GM18873 (cell line): ENCODE data around the gene GPR61.
A peak's percentile ranks its signal among the peaks of the same experiment; 100 is the strongest.

Source experiments
- ATAC-seq: cut with Tn5 transposase; IDR thresholded peaks from one replicate; pipeline ENCODE4 v1.9.1; 2021; ENCODE audit warnings: mild to moderate bottlenecking, moderate library complexity, moderate number of reproducible peaks; ENCODE audit not compliant: unreplicated experiment, low FRiP score

The GPR61 gene

DNA sequence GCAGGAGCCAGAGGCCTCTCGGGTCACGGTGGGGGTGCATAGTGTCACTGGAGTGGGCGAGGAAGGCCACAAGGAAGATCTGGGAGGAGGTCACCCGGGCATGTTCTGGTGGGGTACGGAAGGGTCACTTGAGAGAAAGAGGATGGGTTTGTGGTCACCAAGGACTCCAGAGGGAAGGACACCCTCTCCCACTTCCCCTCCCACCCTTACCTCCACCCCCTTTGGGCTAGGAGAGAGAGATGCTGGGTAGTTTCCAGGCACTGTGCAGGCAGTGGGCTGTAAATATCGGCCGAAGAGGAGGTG lies 30.8 kb upstream of the GPR61 start:
- ATAC-seq = no peak

GRCh38 chr1:109509176-109510134 lies 30.2 kb upstream of the GPR61 start, which contains the start of gene AMIGO1:
TSS of gene AMIGO1 (minus strand) at chr1:109509727. CDS start at chr1:109508912, 815 bp downstream.
- ATAC-seq = no peak

- ATAC-seq = no peak
Measured at GRCh38 chr1:109513110-109513710, 26.5 kb upstream of the GPR61 start.

DNA sequence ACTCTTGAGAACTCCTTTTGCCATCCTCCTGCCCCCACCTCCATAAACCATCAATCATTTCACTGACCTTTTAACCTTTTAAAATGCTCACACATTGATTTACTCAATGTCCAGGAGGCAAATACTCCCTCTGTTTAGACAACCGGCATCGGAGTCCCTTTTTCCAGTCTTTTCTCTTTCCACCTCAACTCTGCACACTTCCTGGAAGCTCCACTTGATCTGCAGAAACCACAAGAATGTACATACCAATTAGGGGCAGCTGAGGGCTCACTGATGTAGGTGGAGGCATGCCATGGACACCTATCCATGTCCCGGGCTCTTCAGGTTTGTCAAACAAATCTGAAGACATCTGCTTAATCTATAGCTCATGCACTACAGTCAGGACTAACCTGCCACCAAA lies 24.8 kb upstream of the GPR61 start:
- ATAC-seq = no peak

DNA sequence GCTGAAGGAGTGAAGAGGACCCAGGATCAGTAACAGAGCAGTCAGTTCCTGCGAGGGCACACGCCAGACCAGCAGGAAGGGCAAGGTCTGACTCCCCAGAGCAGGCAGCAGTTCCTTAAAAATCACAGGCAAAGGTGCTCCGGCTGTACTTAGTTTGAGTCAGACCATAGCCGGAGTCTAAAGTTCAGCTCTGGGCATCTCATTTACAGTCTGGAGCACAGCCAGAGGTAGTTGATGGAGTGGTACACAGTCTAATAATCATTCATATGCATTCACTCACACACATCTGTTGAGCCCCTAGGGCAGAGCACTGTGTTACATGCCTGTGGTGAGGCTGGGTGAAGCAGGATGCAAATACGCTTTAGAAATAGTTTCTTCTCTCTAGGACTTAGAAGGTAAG lies 22.8 kb upstream of the GPR61 start:
- no peak for ATAC-seq

DNA sequence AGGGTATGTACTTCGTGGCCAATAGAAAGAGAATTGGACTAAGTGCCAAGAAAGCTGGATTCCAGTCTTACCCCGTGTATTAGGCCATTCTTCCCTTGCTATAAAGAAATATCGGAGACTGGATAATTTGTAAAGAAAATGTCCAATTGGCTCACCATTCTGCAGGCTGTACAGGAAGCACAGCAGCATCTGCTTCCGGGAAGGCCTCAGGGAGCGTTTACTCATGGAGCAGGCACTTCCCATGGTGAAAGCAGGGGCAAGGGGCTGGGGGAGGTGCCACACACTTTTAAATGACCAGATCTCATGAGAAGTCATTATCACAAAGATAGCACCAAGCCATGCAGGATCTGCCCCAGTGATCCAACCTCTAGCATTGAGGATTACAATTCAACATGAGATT lies 22.3 kb upstream of the GPR61 start:
- ATAC-seq = no peak

GRCh38 chr1:109521002-109521951 lies 18.4 kb upstream of the GPR61 start:
- ATAC-seq = no peak

GRCh38 chr1:109522026-109522425 lies 17.6 kb upstream of the GPR61 start:
- no peak for ATAC-seq

- no peak for ATAC-seq
Measured at GRCh38 chr1:109523706-109524105, 16.0 kb upstream of the GPR61 start.

DNA sequence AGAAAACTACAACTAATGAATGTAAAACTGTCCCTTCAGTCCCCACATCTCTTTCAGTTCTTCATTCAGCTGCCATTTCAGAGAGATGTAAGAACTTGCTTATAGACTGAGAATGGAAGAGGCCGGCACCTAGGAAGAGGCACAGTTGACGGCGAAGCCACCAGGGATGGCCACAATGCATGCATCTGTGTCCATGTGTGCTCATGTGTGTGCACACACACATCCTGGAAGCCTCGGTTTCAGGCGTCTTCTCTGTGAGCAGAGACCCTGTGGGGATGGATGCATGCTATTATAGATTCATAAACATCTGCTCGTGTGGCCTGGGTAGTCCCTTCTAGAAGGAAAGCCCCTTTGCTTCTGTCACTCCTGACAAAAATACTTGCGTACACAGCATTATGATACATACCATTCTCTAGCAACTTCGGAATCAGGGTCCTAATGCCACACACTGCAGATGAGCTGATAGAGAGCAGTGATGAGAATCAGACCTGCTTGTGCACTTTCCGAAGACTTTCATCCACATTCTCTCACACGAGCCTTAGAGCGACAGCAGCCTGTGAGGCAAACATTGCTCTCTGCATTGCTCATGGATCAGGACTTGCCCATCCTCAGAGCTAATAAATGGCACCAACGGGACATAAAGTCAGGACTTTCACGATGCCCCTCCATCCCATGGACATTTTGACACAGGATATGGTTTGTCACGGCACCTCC lies 12.4 kb upstream of the GPR61 start:
- ATAC-seq = peak; percentile 81

DNA sequence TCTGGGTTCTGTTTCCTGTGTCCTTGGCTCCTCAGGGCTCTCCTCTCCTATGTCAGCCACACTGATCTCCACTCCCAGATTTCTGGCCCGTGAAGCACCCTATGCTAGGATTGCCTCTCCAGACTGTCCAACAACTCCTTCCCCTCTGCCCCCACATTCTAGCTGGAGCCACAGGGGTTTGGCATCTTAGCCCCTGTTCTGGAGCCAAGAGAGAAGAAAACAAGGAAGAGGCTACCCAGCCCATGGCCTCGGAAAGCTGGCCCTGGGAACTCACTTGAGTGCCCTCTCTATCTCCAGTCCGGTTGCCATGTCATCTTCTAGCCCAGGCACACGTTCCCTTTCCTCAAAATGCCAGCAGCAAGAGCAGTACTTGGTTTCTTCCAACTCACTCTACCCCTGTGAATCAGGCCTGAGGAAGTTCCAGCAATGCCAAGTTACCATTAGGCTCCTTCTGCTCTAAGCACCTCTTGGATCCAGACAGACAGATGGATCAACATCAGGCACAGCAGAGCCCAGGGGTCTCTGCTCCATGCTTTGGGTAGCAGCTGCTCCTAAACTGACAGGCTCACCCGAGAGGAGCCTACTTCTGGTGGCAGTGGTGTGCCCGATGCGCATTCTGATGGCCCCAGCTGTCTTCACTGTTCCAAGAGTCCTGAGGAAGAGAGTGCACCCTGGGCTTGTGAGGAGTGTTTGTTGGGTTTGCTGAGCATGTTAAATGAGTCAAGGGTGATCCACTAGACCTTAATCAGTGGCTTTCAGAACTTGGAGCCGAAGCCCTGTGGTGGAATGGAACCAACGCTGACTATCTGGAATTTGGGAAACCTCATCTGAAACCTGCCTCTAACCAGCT lies 11.6 kb upstream of the GPR61 start:
- ATAC-seq = no peak

DNA sequence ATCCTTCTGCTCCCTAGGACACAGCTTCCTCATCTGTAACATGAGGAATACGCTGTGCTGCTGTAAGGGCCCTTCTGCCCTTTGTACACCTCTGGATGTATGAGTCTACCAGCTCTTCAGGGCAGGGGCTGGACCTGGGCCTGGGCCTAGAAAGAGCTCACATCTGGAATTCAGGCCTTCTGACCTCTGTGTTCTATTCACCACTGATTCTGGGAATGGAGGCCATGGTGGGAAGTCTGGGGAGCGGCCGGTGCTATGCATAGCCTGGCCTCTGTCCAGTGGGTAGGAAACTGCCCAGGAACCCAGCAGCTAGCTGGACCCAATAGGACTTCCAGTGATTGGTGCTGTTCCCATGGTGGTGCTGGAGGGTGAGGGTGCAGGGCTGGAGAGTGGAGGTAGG lies 11.0 kb upstream of the GPR61 start:
- ATAC-seq = no peak

DNA sequence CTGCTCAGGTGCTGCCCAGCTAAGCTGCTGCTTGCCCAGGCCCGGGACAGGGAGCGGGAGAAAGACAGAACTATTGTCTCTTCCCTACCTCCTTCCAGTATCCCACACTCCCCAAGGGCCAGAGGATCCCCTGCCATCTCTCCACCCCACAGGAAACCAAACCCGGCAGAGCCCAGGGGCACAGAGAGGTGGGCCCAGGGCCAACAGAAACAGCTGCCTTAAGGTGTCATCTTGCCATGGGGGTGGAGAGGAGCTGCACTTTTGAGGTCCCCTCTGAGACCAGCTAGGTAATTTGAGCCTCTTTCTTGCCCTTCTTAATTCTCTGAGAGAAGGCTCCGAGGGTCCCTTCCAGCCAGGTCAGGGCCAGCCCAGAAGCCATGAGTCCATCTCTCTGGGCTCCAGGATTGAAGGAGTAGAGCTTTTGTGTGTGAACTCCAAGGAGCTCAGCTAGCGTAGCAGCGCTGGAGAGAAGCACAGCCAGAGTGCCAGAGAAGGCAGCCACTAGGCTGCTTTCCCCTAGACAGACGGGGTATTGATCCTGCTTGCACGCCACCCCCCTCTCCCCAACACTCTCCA lies 9.7 kb upstream of the GPR61 start:
- no peak for ATAC-seq

DNA sequence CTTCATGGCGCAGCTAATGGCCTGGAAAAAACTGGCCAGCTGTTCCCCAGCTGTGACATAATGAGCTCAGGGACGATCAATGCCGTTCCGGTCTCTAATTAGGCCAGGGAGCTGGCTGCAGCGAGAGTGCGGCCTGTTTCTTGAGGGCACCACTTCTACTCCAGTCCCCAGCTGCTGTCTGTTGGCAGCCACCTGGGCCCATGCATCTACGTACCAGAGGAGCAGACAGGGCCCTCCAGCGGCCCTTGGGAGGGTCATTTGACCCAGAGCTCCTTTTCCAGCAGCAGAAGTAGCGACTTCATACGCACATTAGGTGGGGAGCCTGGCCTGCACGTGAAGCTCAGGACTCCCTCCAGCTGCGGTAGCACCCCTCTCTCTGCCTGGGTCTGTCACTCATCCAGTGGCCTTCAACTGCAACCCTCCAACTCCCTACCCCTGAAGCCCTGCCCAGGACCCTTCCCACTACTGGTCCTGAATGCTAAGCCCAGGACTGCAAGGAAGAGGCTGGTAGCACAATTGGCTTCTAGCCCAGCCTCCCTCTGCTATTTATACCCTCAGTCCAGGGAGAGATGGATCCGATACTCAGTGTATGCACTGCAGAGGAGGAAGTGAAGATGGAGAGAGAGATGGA lies 9.1 kb upstream of the GPR61 start:
- ATAC-seq = no peak

DNA sequence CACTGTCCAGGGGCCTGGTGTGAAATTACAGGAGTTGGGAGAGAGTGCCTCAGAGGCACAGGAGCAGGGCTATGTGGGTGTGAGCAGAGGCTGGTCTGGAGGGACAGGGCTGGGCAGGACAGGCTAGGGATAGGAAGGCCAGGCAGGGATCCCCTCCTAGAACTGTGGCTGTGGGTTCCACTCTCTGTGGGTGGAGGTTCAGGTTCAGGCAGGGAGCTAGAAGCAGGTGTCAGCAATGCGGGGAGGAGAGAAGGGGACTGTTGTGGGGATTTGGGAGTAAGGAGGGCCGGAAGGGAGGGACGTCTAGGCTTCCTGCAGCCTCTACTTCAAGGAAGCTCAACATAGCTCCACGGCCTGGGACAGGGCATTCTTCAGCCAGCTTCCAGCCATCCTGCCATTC lies 8.3 kb upstream of the GPR61 start:
- no peak for ATAC-seq

- no peak for ATAC-seq
Measured at GRCh38 chr1:109531826-109532364, 7.8 kb upstream of the GPR61 start.

- peak; percentile 58 for ATAC-seq
Measured at GRCh38 chr1:109532365-109533136, 7.1 kb upstream of the GPR61 start.
